T-helper 17 cell (primary cell): Measurements from ENCODE around the gene GZF1. TPM values are rescaled to one million over a fixed set of nuclear protein-coding genes. Genes with fewer than 3 reads are reported as not detected.

Experiments used
- ATAC-seq: fragments of 150-1000 bp; cut with Tn5 transposase; 2 replicates; pipeline ENCODE4 v1.10.0; 2021; ENCODE audit warnings: mild to moderate bottlenecking, moderate library complexity
- DNase-seq, 3 donors: peaks; one replicate each; pipeline versions ENCODE4 v3.0.0 to v3.0.0-alpha.2; 2020 to 2021
- H3K9me3 ChIP-seq: one replicate; pipeline ENCODE4 v1.7.0; 2013; ENCODE audit warnings: low read length, mild to moderate bottlenecking; ENCODE audit not compliant: control insufficient read depth, poor library complexity, severe bottlenecking
- H3K27ac Mint-ChIP-seq: one replicate; pipeline ENCODE4 v1.8.0; 2022; ENCODE audit warnings: mild to moderate bottlenecking, moderate library complexity, mixed read lengths
- H3K27me3 Mint-ChIP-seq: one replicate; pipeline ENCODE4 v1.8.0; 2022; ENCODE audit warnings: mixed read lengths
- H3K36me3 Mint-ChIP-seq: one replicate; pipeline ENCODE4 v1.8.0; 2022; ENCODE audit warnings: low read depth, mixed read lengths
- H3K4me1 Mint-ChIP-seq: one replicate; pipeline ENCODE4 v1.8.0; 2022; ENCODE audit warnings: mild to moderate bottlenecking, mixed read lengths
- H3K4me3 Mint-ChIP-seq: one replicate; pipeline ENCODE4 v1.8.0; 2022; ENCODE audit warnings: mild to moderate bottlenecking, moderate library complexity, mixed read lengths
- total RNA-seq, 4 donors: library from RNA in 2 of 4; stranded (reverse) in 2 of 4; gene quantifications; one replicate each; pipeline ENCODE4 v1.2.3 and lab custom pipeline; 2022 to 2026

GZF1 gene
- total RNA-seq, 2 donors from 2014 or later, result 27.7 to 28.5 TPM

GRCh38 chr20:23366384-23366783, 4.4 kb downstream of the GZF1 start:
- ATAC-seq (no peak), DNase-seq (no peak)
- Mint-ChIP-seq H3K36me3 (peaks cover 8% of the 10 kb centered on the region), H3K27me3 (no peaks in the 10 kb centered on the region), H3K4me3 (no peak overlapping the region), H3K27ac (peak overlapping the region; percentile 90), H3K4me1 (peaks cover 39% of the 10 kb centered on the region)
- no peaks in the 10 kb centered on the region for H3K9me3 ChIP-seq

GRCh38 chr20:23367770-23368169, 5.8 kb downstream of the GZF1 start:
- H3K36me3 Mint-ChIP-seq, result peaks cover 8% of the 10 kb centered on the region
- DNase-seq (no peak), ATAC-seq (no peak)
- H3K27me3 Mint-ChIP-seq, result no peaks in the 10 kb centered on the region
- no peak overlapping the region for H3K4me3 Mint-ChIP-seq
- no peaks in the 10 kb centered on the region for H3K9me3 ChIP-seq
- H3K27ac Mint-ChIP-seq, result peak overlapping the region; percentile 90
- peaks cover 39% of the 10 kb centered on the region for H3K4me1 Mint-ChIP-seq

- Mint-ChIP-seq H3K27me3 (no peaks in the 10 kb centered on the region), H3K4me3 (no peak overlapping the region), H3K4me1 (peaks cover 33% of the 10 kb centered on the region), H3K27ac (no peak overlapping the region), H3K36me3 (peaks cover 8% of the 10 kb centered on the region)
- H3K9me3 ChIP-seq, result no peaks in the 10 kb centered on the region
- ATAC-seq (no peak), DNase-seq (no peak)
These were observed 6.5 kb downstream of the GZF1 start for GRCh38 chr20:23368316-23369071.

- Mint-ChIP-seq H3K27me3 (no peaks in the 10 kb centered on the region), H3K27ac (peak overlapping the region; percentile 78), H3K4me1 (peaks cover 26% of the 10 kb centered on the region), H3K4me3 (no peak overlapping the region), H3K36me3 (peaks cover 8% of the 10 kb centered on the region)
- DNase-seq (no peak), ATAC-seq (no peak)
- no peaks in the 10 kb centered on the region for H3K9me3 ChIP-seq
These were observed 7.3 kb downstream of the GZF1 start for GRCh38 chr20:23369072-23369823.

- ATAC-seq, result no peak
- no peak overlapping the region for H3K4me3 Mint-ChIP-seq
- H3K27me3 Mint-ChIP-seq, result no peaks in the 10 kb centered on the region
- no peak overlapping the region for H3K27ac Mint-ChIP-seq
- no peaks in the 10 kb centered on the region for H3K36me3 Mint-ChIP-seq
- H3K4me1 Mint-ChIP-seq, result peaks cover 16% of the 10 kb centered on the region
- no peaks in the 10 kb centered on the region for H3K9me3 ChIP-seq
- DNase-seq, result no peak
These were observed 8.3 kb downstream of the GZF1 start for GRCh38 chr20:23370274-23370673.

GRCh38 chr20:23370873-23371272, 8.9 kb downstream of the GZF1 start:
- Mint-ChIP-seq H3K4me1 (peaks cover 16% of the 10 kb centered on the region), H3K4me3 (no peak overlapping the region), H3K27me3 (no peaks in the 10 kb centered on the region), H3K27ac (no peak overlapping the region), H3K36me3 (no peaks in the 10 kb centered on the region)
- no peak for DNase-seq
- no peak for ATAC-seq
- no peaks in the 10 kb centered on the region for H3K9me3 ChIP-seq

GRCh38 chr20:23371496-23371895, 9.5 kb downstream of the GZF1 start:
- H3K27ac Mint-ChIP-seq, result no peak overlapping the region

GRCh38 chr20:23374441-23374840, 12.5 kb downstream of the GZF1 start:
- H3K4me3 Mint-ChIP-seq, result no peak overlapping the region
- H3K27me3 Mint-ChIP-seq, result no peaks in the 10 kb centered on the region
- H3K9me3 ChIP-seq, result no peaks in the 10 kb centered on the region
- DNase-seq (no peak), ATAC-seq (no peak)
- no peak overlapping the region for H3K27ac Mint-ChIP-seq
- H3K4me1 Mint-ChIP-seq, result no peaks in the 10 kb centered on the region
- H3K36me3 Mint-ChIP-seq, result peaks cover 7% of the 10 kb centered on the region

More at GRCh38 chr20:23371496-23371895, 9.5 kb downstream of the GZF1 start:
- no peak for DNase-seq
- Mint-ChIP-seq H3K4me3 (no peak overlapping the region), H3K27me3 (no peaks in the 10 kb centered on the region), H3K4me1 (peaks cover 9% of the 10 kb centered on the region), H3K36me3 (no peaks in the 10 kb centered on the region)
- ATAC-seq, result no peak
- H3K9me3 ChIP-seq, result no peaks in the 10 kb centered on the region

- Mint-ChIP-seq H3K4me3 (no peak overlapping the region), H3K4me1 (no peaks in the 10 kb centered on the region), H3K27me3 (no peaks in the 10 kb centered on the region), H3K27ac (no peak overlapping the region), H3K36me3 (peaks cover 7% of the 10 kb centered on the region)
- DNase-seq (no peak), ATAC-seq (no peak)
- no peaks in the 10 kb centered on the region for H3K9me3 ChIP-seq
These were observed 13.8 kb downstream of the GZF1 start for GRCh38 chr20:23375827-23376226.

GRCh38 chr20:23379772-23380171, 17.8 kb downstream of the GZF1 start:
- ATAC-seq, result no peak
- Mint-ChIP-seq H3K27ac (no peak overlapping the region), H3K27me3 (no peaks in the 10 kb centered on the region), H3K36me3 (peaks cover 7% of the 10 kb centered on the region), H3K4me3 (no peak overlapping the region), H3K4me1 (no peaks in the 10 kb centered on the region)
- DNase-seq, result no peak
- no peaks in the 10 kb centered on the region for H3K9me3 ChIP-seq

- H3K9me3 ChIP-seq, result no peaks in the 10 kb centered on the region
- H3K27me3 Mint-ChIP-seq, result no peaks in the 10 kb centered on the region
- no peak for DNase-seq
- peaks cover 15% of the 10 kb centered on the region for H3K36me3 Mint-ChIP-seq
- H3K4me1 Mint-ChIP-seq, result peaks cover 2% of the 10 kb centered on the region
- H3K27ac Mint-ChIP-seq, result peak overlapping the region; percentile 68
- ATAC-seq, result no peak
- no peak overlapping the region for H3K4me3 Mint-ChIP-seq
These were observed 19.9 kb downstream of the GZF1 start for GRCh38 chr20:23381876-23382275.

- Mint-ChIP-seq H3K4me1 (peaks cover 5% of the 10 kb centered on the region), H3K36me3 (peaks cover 18% of the 10 kb centered on the region), H3K27me3 (no peaks in the 10 kb centered on the region), H3K27ac (no peak overlapping the region), H3K4me3 (no peak overlapping the region)
- no peaks in the 10 kb centered on the region for H3K9me3 ChIP-seq
- ATAC-seq (no peak), DNase-seq (no peak)
These were observed 24.5 kb downstream of the GZF1 start for GRCh38 chr20:23386304-23387117.

- DNase-seq (no peak), ATAC-seq (no peak)
- H3K27ac Mint-ChIP-seq, result no peak overlapping the region
- H3K36me3 Mint-ChIP-seq, result peaks cover 18% of the 10 kb centered on the region
- H3K4me1 Mint-ChIP-seq, result peaks cover 5% of the 10 kb centered on the region
- H3K9me3 ChIP-seq, result no peaks in the 10 kb centered on the region
- no peaks in the 10 kb centered on the region for H3K27me3 Mint-ChIP-seq
- no peak overlapping the region for H3K4me3 Mint-ChIP-seq
These were observed 25.1 kb downstream of the GZF1 start for GRCh38 chr20:23387118-23387443.
